Gastrocnemius medialis (tissue), 4 donors: ENCODE measurements around the gene CA14. TPM values are rescaled to one million over a fixed set of nuclear protein-coding genes. Genes with fewer than 3 reads are reported as not detected.

Experiments used
- ATAC-seq, 2 donors: fragments of 150-250 bp; one replicate each; pipeline ENCODE4 v1.9.1; 2016
- DNase-seq, 2 donors: peaks; one replicate each; pipeline ENCODE4 v3.0.0-alpha.2; 2019
- H3K27ac ChIP-seq, 4 donors: fragments of 200-600 bp; sonication (generic); 1 replicate in 1 of 4; 2 replicates in 3 of 4; pipeline ENCODE4 v1.5.1; 2016 to 2018; ENCODE audit warnings: mild to moderate bottlenecking in 2 of 4, moderate library complexity in 1 of 4
- H3K27me3 ChIP-seq, 3 donors: fragments of 200-600 bp; sonication (generic) in 2 of 3; 1 replicate in 1 of 3; 2 replicates in 2 of 3; pipeline versions ENCODE4 v1.5.1 to v1.6.0; 2016 to 2019; ENCODE audit warnings: mild to moderate bottlenecking in 1 of 3, moderate library complexity in 1 of 3
- H3K36me3 ChIP-seq, 2 donors: fragments of 200-600 bp; sonication (generic) in 1 of 2; one replicate each; pipeline ENCODE4 v1.5.1; 2017 to 2018
- H3K4me1 ChIP-seq, 2 donors: fragments of 200-600 bp; sonication (generic) in 1 of 2; one replicate each; pipeline ENCODE4 v1.5.1; 2016 to 2017; ENCODE audit warnings: mild to moderate bottlenecking in 2 of 2
- H3K4me3 ChIP-seq, 4 donors: fragments of 200-600 bp; sonication (generic) in 3 of 4; 1 replicate in 1 of 4; 2 replicates in 3 of 4; pipeline ENCODE4 v1.5.1; 2016 to 2019; ENCODE audit warnings: mild to moderate bottlenecking in 2 of 4
- H3K9me3 ChIP-seq, 3 donors: fragments of 200-600 bp; sonication (generic) in 2 of 3; 1 replicate in 1 of 3; 2 replicates in 2 of 3; pipeline ENCODE4 v1.5.1; 2016 to 2019
- POLR2A ChIP-seq, 2 donors: fragments of 450-650 bp; IDR thresholded peaks; one replicate each; pipeline ENCODE4 v1.6.1; 2017; ENCODE audit warnings: antibody characterized with exemption in 2 of 2, mild to moderate bottlenecking in 2 of 2, moderate library complexity in 2 of 2
- in situ Hi-C, 4 donors: fragments of 200-750 bp; cut with MboI; loops; one replicate each; pipeline versions ENCODE4 v1.15.0 to v1.8.0; 2017; ENCODE audit warnings: low sequenced_read_pairs in 4 of 4
- intact Hi-C: fragments of 100-400 bp; cut with DNase I; formaldehyde crosslinking; loops from one replicate; pipeline ENCODE4 v1.15.1; 2023; ENCODE audit warnings: low total_unique reads
- total RNA-seq, 4 donors: library from RNA; depleted of rRNA; stranded (reverse); fragments of >200 nt; gene quantifications; one replicate each; pipeline versions ENCODE4 v1.1.0 to v1.2.3, GENCODE V29; 2016
- TF ChIP-seq, protein P1 (sequence below), 5 experiments: fragments of 450-650 bp in 3 of 5; fragments of 200-600 bp in 2 of 5; sonication (generic) in 2 of 5; IDR thresholded peaks in 4 of 5; conservative IDR thresholded peaks in 1 of 5; 1 replicate in 4 of 5; 2 replicates in 1 of 5; pipeline ENCODE4 v1.5.1; 2016 to 2019; ENCODE audit warnings: antibody characterized with exemption in 5 of 5, mild to moderate bottlenecking in 3 of 5, moderate library complexity in 3 of 5

Gene CA14
- total RNA-seq, 4 donors from 2014 or later: 0.20 to 3.8 (median 0.31) TPM; not detected in 1

GRCh38 chr1:150267896-150268295 is 10.3 kb downstream of the CA14 start:
- in situ Hi-C loops (no loop called here), intact Hi-C loops (loop anchor here (1.0 kb wide), 1 partner anchor 14 kb away; the partner anchor contains the start of gene CIART)

GRCh38 chr1:150268340-150268704 is 10.7 kb downstream of the CA14 start:
- intact Hi-C loops (loop anchor here (1.0 kb wide), 1 partner anchor 14 kb away; the partner anchor contains the start of gene CIART), in situ Hi-C loops (no loop called here)
- DNase-seq (peak; percentile 64 to 65), ATAC-seq (peak; percentile 59 to 66)
- peak overlapping the region; percentile 69 to 99 (median 94) for H3K4me3 ChIP-seq
- peaks cover 10 to 35% of the 10 kb centered on the region in 2 donors for H3K4me1 ChIP-seq
- TF ChIP-seq POLR2A (IDR thresholded peaks at IDR 0.05): no peak
- TF ChIP-seq, protein P1, sequence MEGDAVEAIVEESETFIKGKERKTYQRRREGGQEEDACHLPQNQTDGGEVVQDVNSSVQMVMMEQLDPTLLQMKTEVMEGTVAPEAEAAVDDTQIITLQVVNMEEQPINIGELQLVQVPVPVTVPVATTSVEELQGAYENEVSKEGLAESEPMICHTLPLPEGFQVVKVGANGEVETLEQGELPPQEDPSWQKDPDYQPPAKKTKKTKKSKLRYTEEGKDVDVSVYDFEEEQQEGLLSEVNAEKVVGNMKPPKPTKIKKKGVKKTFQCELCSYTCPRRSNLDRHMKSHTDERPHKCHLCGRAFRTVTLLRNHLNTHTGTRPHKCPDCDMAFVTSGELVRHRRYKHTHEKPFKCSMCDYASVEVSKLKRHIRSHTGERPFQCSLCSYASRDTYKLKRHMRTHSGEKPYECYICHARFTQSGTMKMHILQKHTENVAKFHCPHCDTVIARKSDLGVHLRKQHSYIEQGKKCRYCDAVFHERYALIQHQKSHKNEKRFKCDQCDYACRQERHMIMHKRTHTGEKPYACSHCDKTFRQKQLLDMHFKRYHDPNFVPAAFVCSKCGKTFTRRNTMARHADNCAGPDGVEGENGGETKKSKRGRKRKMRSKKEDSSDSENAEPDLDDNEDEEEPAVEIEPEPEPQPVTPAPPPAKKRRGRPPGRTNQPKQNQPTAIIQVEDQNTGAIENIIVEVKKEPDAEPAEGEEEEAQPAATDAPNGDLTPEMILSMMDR (IDR thresholded peaks at IDR 0.05 in 4 of 5, conservative IDR thresholded peaks at IDR 0.05 in 1 of 5): no peak
- H3K36me3 ChIP-seq: peaks cover 2 to 32% of the 10 kb centered on the region in 2 donors
- H3K27me3 ChIP-seq: no peaks in the 10 kb centered on the region
- H3K27ac ChIP-seq: peak overlapping the region; percentile 94 to 99 (median 98)
- H3K9me3 ChIP-seq: no peaks in the 10 kb centered on the region

More at GRCh38 chr1:150267896-150268295, 10.3 kb downstream of the CA14 start:
- H3K4me1 ChIP-seq: peaks cover 10 to 31% of the 10 kb centered on the region in 2 donors
- peaks cover 2 to 32% of the 10 kb centered on the region in 2 donors for H3K36me3 ChIP-seq
- no peaks in the 10 kb centered on the region for H3K27me3 ChIP-seq
- TF ChIP-seq POLR2A (IDR thresholded peaks at IDR 0.05): no peak
- TF ChIP-seq, protein P1 (IDR thresholded peaks at IDR 0.05 in 4 of 5, conservative IDR thresholded peaks at IDR 0.05 in 1 of 5): no peak
- ATAC-seq (no peak), DNase-seq (no peak)
- peak overlapping the region; percentile 94 to 99 (median 98) for H3K27ac ChIP-seq
- H3K4me3 ChIP-seq: peak overlapping the region; percentile 69 to 99 (median 94)
- H3K9me3 ChIP-seq: no peaks in the 10 kb centered on the region

DNA sequence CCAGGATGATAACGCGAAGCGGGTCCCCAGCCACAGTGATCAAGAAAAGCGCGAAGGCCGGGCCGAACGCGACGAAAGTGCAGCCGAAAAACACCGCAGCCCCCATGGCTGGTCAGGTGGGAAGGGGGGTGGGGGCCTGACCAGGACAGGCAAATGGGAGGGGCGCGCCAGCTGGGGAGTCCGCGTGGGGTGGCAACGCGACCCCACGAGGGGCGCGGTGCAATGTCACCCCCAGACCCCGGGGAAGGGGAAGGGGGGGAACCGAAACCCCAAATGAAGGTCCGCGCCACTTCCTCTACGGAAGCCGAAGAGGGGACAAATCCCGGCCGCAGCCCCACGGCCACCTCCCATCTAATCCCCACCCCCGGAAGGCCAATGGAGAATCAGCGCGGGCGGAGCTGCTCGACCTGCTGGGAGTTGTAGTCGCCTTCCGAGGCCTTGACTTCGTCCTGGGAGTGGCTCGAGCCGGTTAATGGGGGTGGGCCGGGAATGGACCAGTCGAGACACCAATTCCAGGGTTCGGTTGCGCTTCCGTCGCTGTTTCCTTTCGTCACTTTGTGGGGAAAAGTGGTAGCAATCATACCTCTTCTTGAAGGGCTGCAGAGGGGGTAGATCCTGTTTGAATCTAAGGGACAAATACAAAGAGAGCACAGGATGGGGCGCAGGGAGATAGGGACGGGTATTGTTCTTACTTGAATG is 11.3 kb downstream of the CA14 start, which contains the start of gene APH1A:
TSS of gene APH1A (minus strand) at position 312 of the 699 bp plus-strand sequence. CDS start at position 106, 206 bp downstream.
- intact Hi-C loops: loop anchor here (1.0 kb wide), 3 partner anchors 13 to 33 kb away; partner anchors contain the start of genes ANP32E and CIART

GRCh38 chr1:150269451-150269850 is 11.9 kb downstream of the CA14 start:
- Histone ChIP-seq H3K4me3 (peak overlapping the region; percentile 69 to 99 (median 94)), H3K27me3 (no peaks in the 10 kb centered on the region), H3K36me3 (peaks cover 2 to 28% of the 10 kb centered on the region in 2 donors), H3K9me3 (no peaks in the 10 kb centered on the region), H3K4me1 (peaks cover 10 to 43% of the 10 kb centered on the region in 2 donors), H3K27ac (peak overlapping the region; percentile 94 to 99 (median 98))
- DNase-seq (no peak), ATAC-seq (no peak)
- no peak for TF ChIP-seq POLR2A (IDR thresholded peaks at IDR 0.05)
- TF ChIP-seq, protein P1 (IDR thresholded peaks at IDR 0.05 in 4 of 5, conservative IDR thresholded peaks at IDR 0.05 in 1 of 5): no peak
- intact Hi-C loops: loop anchor here (1.0 kb wide), 2 partner anchors 13 to 33 kb away; partner anchors contain the start of gene ANP32E
- in situ Hi-C loops: no loop called here

More for the DNA sequence above, 11.3 kb downstream of the CA14 start, which contains the start of gene APH1A:
- peak; percentile 97 to 98 for DNase-seq
- Histone ChIP-seq H3K9me3 (no peaks in the 10 kb centered on the region), H3K27me3 (no peaks in the 10 kb centered on the region), H3K4me1 (peaks cover 10 to 40% of the 10 kb centered on the region in 2 donors), H3K4me3 (peak within 1 kb of the TSS; percentile 69 to 99 (median 94)), H3K27ac (peak within 1 kb of the TSS; percentile 94 to 99 (median 98)), H3K36me3 (peaks cover 2 to 32% of the 10 kb centered on the region in 2 donors)
- in situ Hi-C loops: no loop called here
- ATAC-seq: peak; percentile 95 to 96
- TF ChIP-seq POLR2A (IDR thresholded peaks at IDR 0.05): peak; percentile 76 to 83
- TF ChIP-seq, protein P1 (IDR thresholded peaks at IDR 0.05 in 4 of 5, conservative IDR thresholded peaks at IDR 0.05 in 1 of 5): no peak
